ENCODE data around the gene SHC3.
A peak's percentile ranks its signal among the peaks of the same experiment; 100 is the strongest.

DNA sequence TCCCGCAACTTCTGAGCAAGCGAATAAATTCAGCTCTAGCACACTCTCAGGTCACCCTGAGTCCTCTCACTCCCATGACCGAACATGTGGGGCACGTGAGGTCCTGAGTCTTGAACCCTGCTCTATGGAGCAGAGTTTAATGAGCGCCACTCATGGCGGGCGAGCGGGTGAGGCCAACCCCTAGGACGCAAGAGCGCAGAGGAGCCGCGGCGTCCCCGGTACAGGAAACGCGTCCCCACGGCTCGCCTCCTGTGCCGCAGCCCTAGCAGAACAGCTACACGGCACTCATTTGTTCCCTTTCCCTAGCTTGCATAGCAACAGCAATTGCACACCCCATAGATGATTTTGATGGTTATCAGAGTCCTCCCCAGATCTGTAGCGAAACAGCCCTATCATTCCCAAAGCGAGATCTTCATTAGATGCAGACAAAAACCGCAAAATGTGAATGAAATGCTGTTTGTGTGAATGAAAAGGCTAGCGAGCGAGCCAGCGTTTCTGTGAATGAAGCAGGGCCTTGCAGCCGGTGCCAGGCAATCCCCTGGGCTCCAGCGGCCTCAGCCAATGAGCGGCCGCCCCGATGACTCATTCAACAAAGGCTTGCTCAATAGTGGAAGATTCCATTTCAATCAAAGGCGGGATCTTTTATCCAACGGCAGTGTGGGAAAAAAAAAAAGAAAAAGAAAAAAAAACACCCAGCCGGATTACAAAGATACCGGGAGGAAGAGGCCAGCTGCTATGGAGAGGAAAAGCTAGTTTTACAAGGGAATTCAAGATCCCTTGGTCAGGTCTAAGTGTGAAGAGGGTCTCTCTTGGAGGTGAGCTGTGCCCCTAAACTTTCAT lies 1.5 kb upstream of the SHC3 start:
- TF ChIP-seq POLR2AphosphoS5 (IDR thresholded peaks at IDR 0.05; ENCODE audit: low read depth, low read length) (peak; percentile 15; the same call in 1 of the 2 replicates), SIN3A (IDR thresholded peaks at IDR 0.05; ENCODE audit: borderline replicate concordance, insufficient read depth, low read length) (no peak)
